Uterus (tissue), 2 donors: ENCODE results near the gene RPGRIP1L.

ENCODE experiments used
- CTCF ChIP-seq, 4 experiments: fragments of 200-600 bp in 2 of 4; fragments of 450-650 bp in 2 of 4; sonication (generic) in 2 of 4; IDR thresholded peaks; one replicate each; pipeline ENCODE4 v1.5.1; 2016 to 2019; ENCODE audit warnings: antibody characterized with exemption in 4 of 4, mild to moderate bottlenecking in 2 of 4, moderate library complexity in 1 of 4
- POLR2A ChIP-seq, 2 donors: fragments of 450-650 bp; IDR thresholded peaks; one replicate each; pipeline ENCODE4 v1.6.1; 2016; ENCODE audit warnings: antibody characterized with exemption in 2 of 2, mild to moderate bottlenecking in 1 of 2, moderate library complexity in 1 of 2

DNA sequence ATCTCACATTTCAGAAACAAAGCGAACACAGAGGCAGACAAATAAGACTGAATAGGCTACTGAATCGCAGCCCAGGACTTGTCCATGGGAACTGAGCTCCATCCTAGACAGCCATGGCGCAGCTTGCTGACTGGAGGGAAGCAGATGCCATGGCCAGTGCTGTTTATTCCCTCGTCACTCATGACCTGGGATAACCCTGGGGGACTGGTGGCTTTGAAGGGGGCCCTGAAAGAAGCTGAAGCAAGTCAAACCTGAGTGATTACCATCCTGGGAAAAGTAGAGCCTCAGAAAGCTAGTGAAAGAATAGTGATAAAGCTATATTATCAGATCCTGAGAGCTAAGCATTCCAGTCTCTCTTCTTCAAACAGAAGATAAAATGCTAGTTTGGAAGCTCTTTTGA lies 94.1 kb downstream of the RPGRIP1L start:
- no peak for TF ChIP-seq CTCF (IDR thresholded peaks at IDR 0.05)
- no peak for TF ChIP-seq POLR2A (IDR thresholded peaks at IDR 0.05)
